ENCODE results near the gene DISC1.
"Not testable (repeated sequence)": the region's sequence is repeated elsewhere in the genome, so short reads cannot be mapped to it uniquely, and the experiment has no call there.

DISC1 gene

GRCh38 chr1:231665101-231665500 lies 38.5 kb downstream of the DISC1 start:
- H3K4me3 ChIP-seq (ENCODE audit: low read depth, low read length) = no peak overlapping the region
- TF ChIP-seq CTCF (conservative IDR thresholded peaks at IDR 0.05; ENCODE audit: low read depth, low read length) = no peak
- DNase-seq (ENCODE audit: low read depth) = no peak

DNA sequence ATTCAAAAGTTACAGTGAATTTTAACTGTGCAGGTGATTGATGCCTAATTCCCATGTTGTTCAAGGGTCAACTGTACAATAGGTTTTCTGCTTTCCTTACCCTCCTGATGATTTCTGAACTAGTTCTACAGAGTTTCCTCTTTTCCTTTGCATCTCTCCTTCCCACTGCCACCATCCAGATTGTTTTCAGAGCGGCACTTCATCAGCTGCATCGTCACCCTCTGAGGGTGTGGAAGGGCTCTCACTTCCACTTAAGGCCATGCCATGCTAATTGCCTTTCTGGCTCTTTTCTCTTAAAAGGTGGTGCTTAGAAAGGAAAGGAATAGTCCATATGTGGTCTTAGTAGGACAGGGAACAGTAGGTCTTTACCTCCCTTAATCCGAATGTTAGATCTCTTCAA lies 39.1 kb downstream of the DISC1 start:
- TF ChIP-seq CTCF (conservative IDR thresholded peaks at IDR 0.05; ENCODE audit: low read depth, low read length) = no peak
- DNase-seq (ENCODE audit: low read depth) = no peak
- H3K4me3 ChIP-seq (ENCODE audit: low read depth, low read length) = no peak overlapping the region

DNA sequence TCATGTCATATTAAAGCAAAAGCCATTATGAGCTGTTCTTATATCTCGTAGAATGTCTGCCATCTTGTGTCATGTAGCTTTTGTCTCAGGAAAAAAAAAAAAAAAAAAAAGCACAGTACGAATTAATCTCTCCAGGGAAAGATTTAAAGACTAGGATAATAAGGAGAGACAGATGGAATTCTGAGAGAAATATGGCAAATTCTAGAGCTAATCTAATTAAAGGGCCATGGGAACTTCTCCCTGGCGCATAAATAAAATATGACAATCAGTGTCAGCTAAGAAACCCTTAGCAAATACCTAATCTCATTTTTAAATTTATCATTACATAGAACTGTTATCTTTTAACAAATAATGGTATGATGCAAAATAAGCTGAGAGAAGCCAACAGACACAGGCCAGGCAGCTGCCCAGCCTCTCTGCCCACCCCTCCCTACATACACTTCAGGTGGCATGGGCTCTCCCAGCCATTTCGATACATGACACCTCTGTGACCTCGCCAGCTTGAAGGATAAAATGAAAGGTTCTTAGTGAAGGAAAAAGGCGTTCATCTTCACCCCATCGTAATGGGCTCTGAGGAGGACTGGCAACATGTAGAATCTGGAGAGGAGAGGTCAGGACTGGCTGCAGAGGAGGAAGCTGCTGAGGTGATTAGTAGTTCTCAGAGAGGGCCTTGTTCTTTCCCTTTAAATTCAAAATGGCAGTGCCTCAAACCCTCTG lies 39.8 kb downstream of the DISC1 start:
- no peak for TF ChIP-seq CTCF (conservative IDR thresholded peaks at IDR 0.05; ENCODE audit: low read depth, low read length)
- no peak for DNase-seq (ENCODE audit: low read depth)
- no peak overlapping the region for H3K4me3 ChIP-seq (ENCODE audit: low read depth, low read length)

DNA sequence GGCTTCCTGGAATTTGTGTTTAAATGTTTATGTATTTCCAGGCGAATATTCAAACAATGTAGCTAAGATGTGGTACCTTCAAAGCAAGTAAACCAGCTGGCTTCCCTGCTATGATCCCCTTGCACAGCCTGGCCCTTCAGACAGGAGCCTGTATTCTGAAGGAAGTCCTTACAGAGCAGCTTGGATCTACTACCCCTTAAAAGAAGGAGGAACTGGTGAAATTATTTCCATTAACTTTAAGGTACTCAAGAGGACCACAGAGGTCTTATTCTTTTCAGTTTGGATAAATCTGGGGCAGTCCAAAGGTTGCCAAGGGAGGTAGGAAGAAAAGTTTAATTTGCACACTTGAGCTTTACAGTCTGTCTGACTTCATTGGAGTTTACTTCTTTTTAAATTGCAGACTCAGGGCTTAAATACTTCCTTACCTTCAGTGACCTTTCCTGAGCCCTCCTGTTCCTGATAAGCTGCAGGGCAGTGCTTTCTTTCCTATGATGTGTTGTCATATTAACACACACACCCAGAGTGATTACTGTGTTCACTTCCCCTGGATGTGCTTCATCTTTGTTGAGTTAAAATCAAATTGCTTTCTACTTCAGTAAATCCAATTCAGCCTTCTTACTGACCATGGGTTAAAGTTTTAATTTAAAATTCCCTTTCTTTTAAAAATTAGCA lies 40.5 kb downstream of the DISC1 start:
- DNase-seq (ENCODE audit: low read depth) = no peak
- TF ChIP-seq CTCF (conservative IDR thresholded peaks at IDR 0.05; ENCODE audit: low read depth, low read length) = no peak
- H3K4me3 ChIP-seq (ENCODE audit: low read depth, low read length) = no peak overlapping the region

DNA sequence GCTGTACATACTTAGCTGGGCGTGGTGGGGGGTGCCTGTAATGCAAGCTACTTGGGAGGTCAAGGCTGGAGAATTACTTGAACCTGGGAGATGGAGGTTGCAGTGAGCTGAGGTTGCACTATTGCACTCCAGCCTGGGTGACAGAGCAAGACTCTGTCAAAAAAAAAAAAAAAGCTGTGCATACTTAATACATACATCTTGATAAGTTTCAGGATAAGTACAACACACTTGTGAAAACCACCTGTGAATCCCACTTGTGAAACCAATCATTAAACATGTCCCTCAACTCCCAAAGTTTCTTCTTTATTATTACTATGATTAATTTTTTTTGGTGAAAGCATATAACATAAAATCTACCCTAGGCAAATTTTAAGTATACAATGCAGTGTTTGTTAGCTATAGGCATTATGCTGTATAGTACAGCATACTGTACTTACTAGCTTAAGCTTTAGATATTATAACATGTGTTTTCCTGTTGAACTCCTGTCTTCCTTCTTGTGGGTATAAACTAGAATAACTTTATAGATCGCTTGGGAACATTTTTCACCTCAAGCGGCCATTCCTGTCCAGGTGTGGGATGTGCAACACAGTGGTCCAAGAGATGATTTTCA lies 41.4 kb downstream of the DISC1 start:
- TF ChIP-seq CTCF (conservative IDR thresholded peaks at IDR 0.05; ENCODE audit: low read depth, low read length) = no peak
- DNase-seq (ENCODE audit: low read depth) = no peak
- H3K4me3 ChIP-seq (ENCODE audit: low read depth, low read length) = no peak overlapping the region

GRCh38 chr1:231668826-231669225 lies 42.2 kb downstream of the DISC1 start:
- no peak for DNase-seq (ENCODE audit: low read depth)
- H3K4me3 ChIP-seq (ENCODE audit: low read depth, low read length) = no peak overlapping the region
- no peak for TF ChIP-seq CTCF (conservative IDR thresholded peaks at IDR 0.05; ENCODE audit: low read depth, low read length)

GRCh38 chr1:231669864-231670621 lies 43.5 kb downstream of the DISC1 start:
- not testable (repeated sequence) for H3K4me3 ChIP-seq (ENCODE audit: low read depth, low read length); DNase-seq (ENCODE audit: low read depth)
